IMR-90 (cell line): ENCODE measurements around the gene SOBP. TPM values are rescaled to one million over a fixed set of nuclear protein-coding genes. Genes with fewer than 3 reads are reported as not detected.

Experiments used
- ATAC-seq: fragments of 200-7000 bp; cut with Tn5 transposase; 2 replicates; pipeline ENCODE4 v1.9.1; 2020; ENCODE audit warnings: low read depth, mild to moderate bottlenecking, moderate library complexity
- BruUV-seq: library from RNA; stranded (reverse); fragments of 400-500 nt; replicated peaks from 2 replicates; lab custom pipeline; 2021; lab: Mats Ljungman, UMichigan
- CTCF ChIA-PET: fragments of 300-600 bp; formaldehyde crosslinking; extraction: SDS; loops from one replicate; lab custom pipeline; 2021; ENCODE audit warnings: antibody characterized with exemption; lab: Yijun Ruan, JAX
- POLR2A ChIA-PET: fragments of 300-600 bp; sonication (Branson Sonifier 250); formaldehyde crosslinking; loops from one replicate; lab custom pipeline; 2022; ENCODE audit warnings: antibody characterized with exemption; ENCODE audit not compliant: unreplicated experiment; lab: Charles Lee
- DNase-seq: peaks from one replicate; pipeline ENCODE4 v3.0.0; 2013
- H2AFZ ChIP-seq: replicated peaks from 2 replicates; pipeline ENCODE3; 2013; ENCODE audit warnings: low read length, mild to moderate bottlenecking; ENCODE audit not compliant: poor library complexity
- H2AK5ac ChIP-seq: 2 replicates; pipeline ENCODE4 v1.6.1; 2013; ENCODE audit warnings: low read depth, low read length, inconsistent platforms
- H2AK9ac ChIP-seq: replicated peaks from 2 replicates; pipeline ENCODE3; 2013; ENCODE audit warnings: mild to moderate bottlenecking, low read depth, low read length, moderate library complexity; ENCODE audit not compliant: poor library complexity
- H2BK120ac ChIP-seq: 2 replicates; pipeline ENCODE4 v1.6.1; 2013; ENCODE audit warnings: low read depth, low read length, inconsistent platforms
- H2BK15ac ChIP-seq: 3 replicates; pipeline ENCODE4 v1.6.1; 2013; ENCODE audit warnings: low read depth, low read length, inconsistent platforms
- H2BK20ac ChIP-seq: 2 replicates; pipeline ENCODE4 v1.6.1; 2013; ENCODE audit warnings: low read depth, mild to moderate bottlenecking, inconsistent platforms, low read length, moderate library complexity
- H2BK5ac ChIP-seq: 2 replicates; pipeline ENCODE4 v1.6.1; 2013; ENCODE audit warnings: mild to moderate bottlenecking, low read depth, low read length, inconsistent platforms; ENCODE audit not compliant: poor library complexity, severe bottlenecking
- H3K14ac ChIP-seq: replicated peaks from 2 replicates; pipeline ENCODE4 v1.6.1; 2013; ENCODE audit warnings: low read depth, low read length, inconsistent platforms
- H3K18ac ChIP-seq: 2 replicates; pipeline ENCODE4 v1.6.1; 2013; ENCODE audit warnings: low read depth, low read length, control low read depth
- H3K23ac ChIP-seq: 2 replicates; pipeline ENCODE4 v1.6.1; 2013; ENCODE audit warnings: low read depth, low read length, inconsistent platforms
- H3K27ac ChIP-seq: 2 replicates; pipeline ENCODE4 v1.5.1; 2013; ENCODE audit warnings: mild to moderate bottlenecking, control low read depth, low read length; ENCODE audit not compliant: insufficient read depth
- H3K27me3 ChIP-seq: 2 replicates; pipeline ENCODE4 v1.6.1; 2013; ENCODE audit warnings: low read length; ENCODE audit not compliant: control insufficient read depth, insufficient read depth
- H3K36me3 ChIP-seq: 2 replicates; pipeline ENCODE4 v1.6.1; 2013; ENCODE audit warnings: low read length, mixed read lengths; ENCODE audit not compliant: control insufficient read depth, insufficient read depth
- H3K4ac ChIP-seq: 2 replicates; pipeline ENCODE4 v1.6.1; 2013; ENCODE audit warnings: low read depth, low read length, inconsistent platforms
- H3K4me1 ChIP-seq: 2 replicates; pipeline ENCODE4 v1.6.1; 2013; ENCODE audit warnings: low read length, mixed read lengths; ENCODE audit not compliant: control insufficient read depth, insufficient read depth
- H3K4me2 ChIP-seq: 2 replicates; pipeline ENCODE4 v1.6.1; 2013; ENCODE audit warnings: low read depth, mild to moderate bottlenecking, control low read depth, low read length, moderate library complexity
- H3K4me3 ChIP-seq: 2 replicates; pipeline ENCODE4 v1.5.1; 2013; ENCODE audit warnings: low read depth, mild to moderate bottlenecking, control low read depth, low read length, moderate library complexity; ENCODE audit not compliant: insufficient read depth
- H3K56ac ChIP-seq: 2 replicates; pipeline ENCODE4 v1.6.1; 2013; ENCODE audit warnings: low read length, inconsistent platforms; ENCODE audit not compliant: insufficient read depth; ENCODE audit errors: extremely low read depth
- H3K79me1 ChIP-seq, 2 experiments: 2 replicates each; pipeline ENCODE4 v1.6.1; 2013; ENCODE audit warnings: low read length in 2 of 2, inconsistent platforms in 1 of 2, low read depth in 1 of 2
- H3K9ac ChIP-seq: 2 replicates; pipeline ENCODE4 v1.6.1; 2013; ENCODE audit warnings: low read depth, low read length, control low read depth
- H3K9me1 ChIP-seq: 2 replicates; pipeline ENCODE4 v1.6.1; 2013; ENCODE audit warnings: low read length, inconsistent platforms; ENCODE audit not compliant: insufficient read depth
- H3K9me3 ChIP-seq: 2 replicates; pipeline ENCODE4 v1.6.1; 2013; ENCODE audit warnings: low read length; ENCODE audit not compliant: control insufficient read depth, insufficient read depth
- H4K20me1 ChIP-seq: 2 replicates; pipeline ENCODE4 v1.6.1; 2013; ENCODE audit warnings: low read length, inconsistent platforms; ENCODE audit not compliant: insufficient read depth
- H4K5ac ChIP-seq: 2 replicates; pipeline ENCODE4 v1.6.1; 2013; ENCODE audit warnings: mild to moderate bottlenecking, low read depth, low read length, control low read depth
- H4K8ac ChIP-seq, 2 experiments: 2 replicates each; pipeline ENCODE4 v1.6.1; 2013; ENCODE audit warnings: low read depth in 2 of 2, low read length in 2 of 2, control low read depth in 1 of 2, inconsistent platforms in 1 of 2
- H4K91ac ChIP-seq: 2 replicates; pipeline ENCODE4 v1.6.1; 2013; ENCODE audit warnings: low read depth, low read length, inconsistent platforms; ENCODE audit not compliant: insufficient read depth
- RAD21 ChIP-seq: IDR thresholded peaks from 2 replicates; pipeline ENCODE4 v1.6.1; 2012; ENCODE audit warnings: low read length, improper control_type of control experiment
- WGBS, 2 experiments: methylation state at CpG; one replicate each; pipeline versions ENCODE4 v1.1.5 to v1.1.7; 2013; ENCODE audit warnings: missing lambda C conversion rate in 2 of 2; ENCODE audit not compliant: insufficient read length in 1 of 2; ENCODE audit errors: extremely low coverage in 2 of 2; 5-methylcytosine and 5-hydroxymethylcytosine counted together
- dilution Hi-C: fragments of 300-500 bp; cut with HindIII; formaldehyde crosslinking; loops from one replicate; pipeline ENCODE4 v1.14.3; 2018; ENCODE audit warnings: low sequenced_read_pairs; ENCODE audit not compliant: unreplicated experiment
- in situ Hi-C: fragments of 300-500 bp; cut with MboI; formaldehyde crosslinking; loops from 3 replicates; pipeline ENCODE4 v1.14.3; 2019; ENCODE audit warnings: low sequenced_read_pairs, inconsistent platforms, mixed read lengths
- intact Hi-C: fragments of 100-400 bp; cut with micrococcal nuclease; formaldehyde crosslinking; loops from 2 replicates; pipeline ENCODE4 v1.10.0; 2022
- polyA plus RNA-seq, 3 experiments: library from polyadenylated mRNA; depleted of rRNA; stranded (reverse); fragments of >200 nt; gene quantifications; 2 replicates each; pipeline ENCODE4 v1.2.3, GENCODE V29; 2012; ENCODE audit warnings: low replicate concordance in 1 of 3
- total RNA-seq: library from RNA; depleted of rRNA; stranded (reverse); fragments of >200 nt; gene quantifications from 2 replicates; pipeline ENCODE4 v1.2.3, GENCODE V29; 2012

SOBP gene
- total and polyA plus RNA-seq, 2 of the 4 experiments (the other 2 are of a cell fraction), result 0.60 to 0.72 TPM

- Histone ChIP-seq H3K9me1 (no peaks in the 10 kb centered on the region), H2BK120ac (no peak overlapping the region), H3K23ac (no peak overlapping the region), H3K56ac (no peak overlapping the region), H3K4me1 (no peaks in the 10 kb centered on the region; the same call in 1 of the 2 replicates), H4K5ac (no peak overlapping the region), H2BK20ac (no peak overlapping the region), H2BK15ac (no peak overlapping the region), H3K14ac (no peak overlapping the region), H2BK5ac (no peak overlapping the region), H3K27ac (no peak overlapping the region), H3K9ac (no peak overlapping the region), H3K4ac (no peak overlapping the region), H2AFZ (no peak overlapping the region), H4K20me1 (no peaks in the 10 kb centered on the region), H4K91ac (no peak overlapping the region), H3K9me3 (no peaks in the 10 kb centered on the region), H2AK5ac (no peak overlapping the region), H2AK9ac (no peak overlapping the region), H3K79me1 (no peaks in the 10 kb centered on the region), H3K27me3 (peaks cover 2% of the 10 kb centered on the region; the same call in 1 of the 2 replicates), H4K8ac (no peak overlapping the region), H3K4me3 (no peak overlapping the region), H3K18ac (no peak overlapping the region), H3K36me3 (peaks cover 8% of the 10 kb centered on the region; the same call in 1 of the 2 replicates), H3K4me2 (no peak overlapping the region)
- ChIA-PET CTCF (no interaction called here), POLR2A (no interaction called here)
- in situ Hi-C loops (no loop called here), intact Hi-C loops (no loop called here), dilution Hi-C loops (no loop called here)
- no peak; the same call in 1 of the 2 replicates for ATAC-seq
- WGBS, 2 experiments, result no CpG with 5 or more reads among the region's 2 CpGs
- no TSS peak for BruUV-seq
- TF ChIP-seq RAD21, result no peak
- no peak for DNase-seq
Measured at GRCh38 chr6:107639511-107639910, 149.6 kb downstream of the SOBP start.
